Bronchial epithelial cell (primary cell): Measurements from ENCODE around the gene CCDC149. TPM values are rescaled to one million over a fixed set of nuclear protein-coding genes. Genes with fewer than 3 reads are reported as not detected.

ENCODE experiments used
- DNase-seq: peaks from one replicate; pipeline ENCODE4 v3.0.0-alpha.2; 2010; ENCODE audit warnings: low read depth
- FAIRE-seq: peaks from 2 replicates; lab custom pipeline; 2011; peaks lifted over from hg19 to GRCh38; lab: Jason Lieb, UNC
- H3K27me3 ChIP-seq: 2 replicates; pipeline ENCODE4 v1.5.1; 2011; ENCODE audit warnings: low read length; ENCODE audit not compliant: control insufficient read depth, insufficient read depth
- H3K36me3 ChIP-seq: 2 replicates; pipeline ENCODE4 v1.5.1; 2011; ENCODE audit warnings: low read length; ENCODE audit not compliant: control insufficient read depth, insufficient read depth
- H3K4me3 ChIP-seq: 2 replicates; pipeline ENCODE4 v1.5.1; 2011; ENCODE audit warnings: mild to moderate bottlenecking, low read depth, low read length, control low read depth
- total RNA-seq: library from RNA; depleted of rRNA; stranded (reverse); fragments of >200 nt; gene quantifications from 2 replicates; pipeline ENCODE4 v1.2.1, GENCODE V29; 2014
- TF ChIP-seq, protein P1 (sequence below): IDR thresholded peaks from 2 replicates; pipeline ENCODE4 v1.5.1; 2011; ENCODE audit warnings: mild to moderate bottlenecking, moderate library complexity, low read length, control low read depth, inconsistent platforms; ENCODE audit not compliant: insufficient read depth, severe bottlenecking

Gene CCDC149
- total RNA-seq, 1 donor from 2014 or later = 4.2 TPM

DNA sequence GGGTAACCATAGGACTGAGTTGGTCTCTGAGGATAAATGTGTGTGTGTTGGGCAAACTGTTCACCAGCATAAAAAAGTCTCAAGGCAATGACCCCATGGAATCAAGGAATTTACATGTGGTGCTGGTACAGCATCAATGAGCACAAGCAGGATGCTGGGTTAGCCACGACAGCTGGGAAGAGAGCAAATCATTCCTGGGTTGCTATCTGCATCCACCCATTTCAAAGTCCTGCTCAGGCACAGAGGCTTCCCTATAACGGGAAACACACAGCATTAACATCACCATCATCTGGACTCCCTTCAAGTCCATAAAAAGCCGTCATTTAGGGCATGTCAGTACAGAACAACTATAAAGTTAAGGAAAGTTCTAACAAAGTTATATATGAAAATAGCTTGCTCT is 41.6 kb downstream of the CCDC149 start:
- peaks cover 2% of the 10 kb centered on the region for H3K36me3 ChIP-seq
- no peak for DNase-seq
- no peak overlapping the region for H3K4me3 ChIP-seq
- H3K27me3 ChIP-seq = no peaks in the 10 kb centered on the region
- TF ChIP-seq, protein P1, sequence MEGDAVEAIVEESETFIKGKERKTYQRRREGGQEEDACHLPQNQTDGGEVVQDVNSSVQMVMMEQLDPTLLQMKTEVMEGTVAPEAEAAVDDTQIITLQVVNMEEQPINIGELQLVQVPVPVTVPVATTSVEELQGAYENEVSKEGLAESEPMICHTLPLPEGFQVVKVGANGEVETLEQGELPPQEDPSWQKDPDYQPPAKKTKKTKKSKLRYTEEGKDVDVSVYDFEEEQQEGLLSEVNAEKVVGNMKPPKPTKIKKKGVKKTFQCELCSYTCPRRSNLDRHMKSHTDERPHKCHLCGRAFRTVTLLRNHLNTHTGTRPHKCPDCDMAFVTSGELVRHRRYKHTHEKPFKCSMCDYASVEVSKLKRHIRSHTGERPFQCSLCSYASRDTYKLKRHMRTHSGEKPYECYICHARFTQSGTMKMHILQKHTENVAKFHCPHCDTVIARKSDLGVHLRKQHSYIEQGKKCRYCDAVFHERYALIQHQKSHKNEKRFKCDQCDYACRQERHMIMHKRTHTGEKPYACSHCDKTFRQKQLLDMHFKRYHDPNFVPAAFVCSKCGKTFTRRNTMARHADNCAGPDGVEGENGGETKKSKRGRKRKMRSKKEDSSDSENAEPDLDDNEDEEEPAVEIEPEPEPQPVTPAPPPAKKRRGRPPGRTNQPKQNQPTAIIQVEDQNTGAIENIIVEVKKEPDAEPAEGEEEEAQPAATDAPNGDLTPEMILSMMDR = no peak
- no peak for FAIRE-seq

DNA sequence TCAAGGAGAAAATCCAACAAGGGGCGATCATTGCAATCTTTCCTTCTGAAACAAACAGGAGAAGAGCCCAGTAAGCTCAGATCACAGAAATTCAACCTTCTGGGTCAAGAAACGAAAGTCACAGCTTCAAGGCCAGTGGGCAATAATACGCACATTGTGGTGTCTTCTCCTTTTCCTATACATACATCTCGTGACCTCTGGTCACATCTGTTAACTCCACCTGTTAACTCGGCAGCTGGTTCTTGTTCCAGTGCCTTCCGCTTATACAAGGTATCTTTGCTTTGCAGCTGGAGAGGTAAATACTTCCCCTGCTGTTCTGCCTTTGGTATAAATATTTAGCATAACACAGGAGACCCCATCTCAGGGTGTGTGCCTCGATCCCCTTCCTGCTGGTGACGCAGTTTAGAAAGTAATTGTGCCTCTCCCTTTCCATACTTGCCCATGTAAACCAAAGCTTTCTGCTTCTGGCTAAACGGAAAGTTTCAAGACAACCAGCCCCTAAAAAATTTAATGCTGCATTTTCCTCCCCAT is 45.0 kb downstream of the CCDC149 start:
- DNase-seq = no peak
- Histone ChIP-seq H3K4me3 (no peak overlapping the region), H3K27me3 (no peaks in the 10 kb centered on the region), H3K36me3 (peaks cover 1% of the 10 kb centered on the region)
- no peak for FAIRE-seq
- TF ChIP-seq, protein P1 = no peak

DNA sequence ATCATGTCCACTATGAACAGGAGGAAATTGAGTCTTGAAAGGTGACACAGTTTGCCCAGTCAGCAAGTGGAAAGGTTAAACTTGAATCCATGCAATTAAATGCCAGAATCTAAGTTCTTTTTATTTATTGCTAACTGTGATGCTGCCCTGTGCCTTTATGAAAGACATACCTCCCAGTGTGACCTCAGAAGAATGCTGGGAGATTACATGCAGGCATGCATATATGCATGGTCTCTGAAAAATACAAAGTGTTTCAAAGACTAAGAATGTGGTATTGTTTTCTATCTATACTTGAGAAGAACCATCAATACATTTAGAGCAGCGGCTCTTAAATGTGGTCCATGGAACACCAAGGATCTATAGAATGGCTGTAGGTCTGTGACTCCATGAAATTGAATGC is 45.6 kb downstream of the CCDC149 start:
- H3K4me3 ChIP-seq = no peak overlapping the region
- no peak for DNase-seq
- TF ChIP-seq, protein P1 = no peak
- no peak for FAIRE-seq
- H3K36me3 ChIP-seq = no peaks in the 10 kb centered on the region
- no peaks in the 10 kb centered on the region for H3K27me3 ChIP-seq

DNA sequence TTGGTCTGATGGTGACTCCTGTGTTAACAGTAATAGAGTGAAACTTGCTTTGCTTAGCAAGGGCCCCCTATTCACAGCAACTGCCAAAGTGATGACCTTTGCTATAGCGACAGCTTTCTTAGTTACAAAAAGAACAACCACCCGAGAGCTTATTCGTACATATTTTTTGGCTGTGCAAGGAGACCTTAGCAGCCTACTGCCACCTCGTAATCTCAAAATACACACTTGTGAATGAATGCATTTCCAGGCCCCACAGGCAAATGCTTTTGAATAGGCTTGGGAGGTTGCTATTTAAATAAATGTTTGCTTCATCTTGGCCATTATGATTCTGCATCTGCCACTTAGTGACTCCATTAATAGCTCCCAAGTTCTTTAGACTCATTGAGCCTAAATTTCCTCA is 47.4 kb downstream of the CCDC149 start:
- no peak for DNase-seq
- no peak for FAIRE-seq
- H3K4me3 ChIP-seq = no peak overlapping the region
- TF ChIP-seq, protein P1 = no peak
- no peaks in the 10 kb centered on the region for H3K36me3 ChIP-seq
- no peaks in the 10 kb centered on the region for H3K27me3 ChIP-seq

DNA sequence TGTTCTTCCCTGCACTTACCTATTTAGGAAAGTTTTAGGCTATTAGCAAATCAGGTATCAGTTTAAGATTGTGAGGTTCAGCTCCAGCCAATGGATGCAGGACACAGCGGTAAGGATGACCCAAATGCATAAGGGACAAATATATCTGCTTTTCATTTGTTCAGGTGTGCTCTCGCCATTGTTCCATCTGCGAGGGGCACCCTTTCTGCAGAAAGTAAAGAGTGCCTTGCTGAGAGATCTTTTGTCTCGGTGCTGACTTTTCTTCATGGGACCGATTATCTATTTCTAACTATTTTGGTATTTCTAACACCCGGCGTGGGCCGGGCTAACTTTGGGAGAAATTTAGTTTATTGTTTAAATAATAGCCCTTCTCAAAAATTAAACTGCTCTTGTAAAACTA is 49.0 kb downstream of the CCDC149 start:
- no peak overlapping the region for H3K4me3 ChIP-seq
- no peaks in the 10 kb centered on the region for H3K27me3 ChIP-seq
- TF ChIP-seq, protein P1 = no peak
- DNase-seq = no peak
- H3K36me3 ChIP-seq = no peaks in the 10 kb centered on the region
- FAIRE-seq = no peak
